ENCODE measurements around the gene SLC26A11. TPM values are rescaled to one million over a fixed set of nuclear protein-coding genes. Genes with fewer than 3 reads are reported as not detected.

Gene SLC26A11
- total RNA-seq, 1 experiment from 2014 or later = 26.5 TPM

- Histone ChIP-seq H3K9ac (ENCODE audit: extremely low read depth, insufficient read length, low read length) (no peak overlapping the region), H2BK12ac (ENCODE audit: insufficient read length, low read depth, low read length) (no peak overlapping the region), H3K4me2 (ENCODE audit: insufficient read depth, insufficient read length, low read length) (no peak overlapping the region), H4K8ac (replicated peaks; ENCODE audit: insufficient read length, low read depth, low read length) (no peak overlapping the region), H2AFZ (ENCODE audit: low read length) (no peak overlapping the region), H3K4me1 (ENCODE audit: insufficient read depth, low read length) (no peaks in the 10 kb centered on the region), H3K9me3 (ENCODE audit: control insufficient read depth, low read depth, low read length) (no peaks in the 10 kb centered on the region), H3K4ac (ENCODE audit: low read depth, low read length) (no peak overlapping the region), H3K79me1 (ENCODE audit: insufficient read depth, low read depth, low read length, poor library complexity, severe bottlenecking) (no peaks in the 10 kb centered on the region), H3K23me2 (ENCODE audit: insufficient read length, low read depth, low read length, poor library complexity, severe bottlenecking) (no peaks in the 10 kb centered on the region), H2AK5ac (ENCODE audit: insufficient read length, low read length) (no peak overlapping the region), H3T11ph (ENCODE audit: low read length) (no peak overlapping the region), H4K91ac (ENCODE audit: insufficient read length, low read depth, low read length) (no peak overlapping the region), H3K79me2 (ENCODE audit: insufficient read depth, low read length) (no peaks in the 10 kb centered on the region), H3K14ac (ENCODE audit: insufficient read depth, low read length) (no peak overlapping the region), H3K27ac (ENCODE audit: insufficient read length, low read depth, low read length) (no peak overlapping the region), H4K20me1 (ENCODE audit: control insufficient read depth, insufficient read depth, insufficient read length) (no peaks in the 10 kb centered on the region), H2BK20ac (ENCODE audit: low read depth, low read length, poor library complexity, severe bottlenecking) (no peak overlapping the region), H3K56ac (ENCODE audit: insufficient read length, low read depth, low read length) (no peak overlapping the region), H3K18ac (ENCODE audit: insufficient read length, low read depth, low read length) (no peak overlapping the region), H2BK15ac (ENCODE audit: low read depth, low read length) (no peak overlapping the region), H4K5ac (ENCODE audit: insufficient read length, low read depth, low read length) (no peak overlapping the region), H3K23ac (ENCODE audit: insufficient read length, low read depth, low read length) (no peak overlapping the region), H3K27me3 (ENCODE audit: insufficient read depth, low read length) (no peaks in the 10 kb centered on the region), H2BK5ac (ENCODE audit: insufficient read length, low read length) (no peak overlapping the region), H2BK120ac (ENCODE audit: low read depth, low read length, poor library complexity, severe bottlenecking) (no peak overlapping the region)
- Mint-ChIP-seq H3K9me3 (no peaks in the 10 kb centered on the region), H3K27ac (no peak overlapping the region), H3K27me3 (ENCODE audit: low read depth) (no peaks in the 10 kb centered on the region; the same call in 1 of the 2 replicates), H3K4me1 (peaks cover 26 to 31% of the 10 kb centered on the region in 2 experiments), H3K36me3 (ENCODE audit: insufficient read depth in 1 of 3, low read depth in 3 of 3) (peaks cover 5 to 25% (median 16%) of the 10 kb centered on the region in 3 experiments; a peak in 6 of 7 replicates), H3K4me3 (no peak overlapping the region)
- WGBS (ENCODE audit: extremely low coverage, insufficient read length, low lambda C conversion rate) = no CpG with 5 or more reads among the region's 6 CpGs
- DNase-seq = peak; percentile 50
- no peak for TF ChIP-seq CTCF (conservative IDR thresholded peaks at IDR 0.05)
Measured at GRCh38 chr17:80224683-80225082, 4.5 kb downstream of the SLC26A11 start.
